HG02970 (cell line): Measurements from ENCODE around the gene DNAJC3.

Experiments
- ATAC-seq: cut with Tn5 transposase; IDR thresholded peaks from one replicate; pipeline ENCODE4 v1.9.1; 2021; ENCODE audit warnings: mild to moderate bottlenecking, moderate library complexity, moderate number of reproducible peaks; ENCODE audit not compliant: unreplicated experiment, low FRiP score

The DNAJC3 gene

GRCh38 chr13:95822303-95822702 lies 145.4 kb downstream of the DNAJC3 start:
- no peak for ATAC-seq

- no peak for ATAC-seq
Measured at GRCh38 chr13:95833126-95833525, 156.2 kb downstream of the DNAJC3 start.

DNA sequence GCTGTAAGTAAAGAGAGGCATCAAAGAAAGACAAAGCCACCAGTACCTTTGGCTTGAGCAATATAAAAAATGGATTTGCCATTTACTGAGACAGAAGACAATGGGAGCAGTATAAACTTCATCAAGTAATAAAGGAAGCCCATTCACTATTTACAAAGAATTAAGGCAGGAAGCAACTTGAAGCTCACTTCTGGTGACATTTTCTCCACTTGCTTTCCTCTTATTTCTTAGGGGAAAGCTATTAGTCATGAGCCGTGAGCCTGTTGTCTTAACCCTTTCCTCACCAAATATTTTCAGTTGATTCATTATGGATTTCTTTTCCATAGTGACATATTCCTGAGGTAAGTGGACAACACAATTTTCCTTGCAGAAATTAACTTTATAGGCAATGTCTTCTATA lies 156.8 kb downstream of the DNAJC3 start:
- ATAC-seq = no peak

GRCh38 chr13:95834134-95834765 lies 157.3 kb downstream of the DNAJC3 start:
- no peak for ATAC-seq

DNA sequence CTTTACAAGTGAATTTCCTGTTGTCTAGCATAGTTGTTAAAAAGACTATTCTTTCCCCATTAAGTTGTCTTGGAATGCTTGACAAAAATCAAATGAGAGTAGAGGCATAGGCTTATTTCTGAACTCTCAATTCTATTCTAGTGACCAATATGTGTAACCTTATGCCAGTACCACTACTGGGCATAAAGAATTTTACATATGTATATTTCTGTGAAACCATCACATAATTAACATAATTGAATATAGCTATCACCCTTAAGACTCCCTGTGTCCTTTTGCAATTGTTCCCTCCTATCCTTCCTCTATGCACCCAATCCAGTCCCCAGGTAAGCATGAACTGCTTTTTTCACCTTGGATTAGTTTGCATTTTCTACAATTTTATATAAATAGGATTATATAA lies 165.0 kb downstream of the DNAJC3 start:
- no peak for ATAC-seq

DNA sequence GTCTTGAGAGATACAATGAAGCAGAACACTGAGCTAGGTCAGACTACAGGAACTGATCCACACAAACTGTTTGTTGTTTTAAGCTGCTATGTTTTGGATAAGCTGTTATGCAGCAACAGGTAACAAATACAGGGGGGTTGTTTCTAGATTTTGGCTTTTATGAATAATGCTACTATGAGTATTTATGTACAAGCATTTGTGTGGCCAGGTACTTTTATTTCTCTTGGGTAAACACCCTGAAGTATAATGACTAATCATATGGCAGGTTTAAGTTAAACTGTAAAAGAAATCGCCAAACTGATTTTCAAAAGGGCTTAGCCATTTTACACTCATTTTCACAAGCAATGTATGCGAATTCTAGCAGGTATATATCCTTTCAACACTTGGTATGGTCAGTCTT lies 166.0 kb downstream of the DNAJC3 start:
- ATAC-seq = no peak
